Activated naive CD4-positive, alpha-beta T cell treated with anti-CD3 and anti-CD28 coated beads, Interleukin-2, amount 10 ng/mL, durations not matched to agents 7 days and 5 days (primary cell): Measurements from ENCODE around the gene CTNNA3.
"Not testable (repeated sequence)": the region's sequence is repeated elsewhere in the genome, so short reads cannot be mapped to it uniquely, and the experiment has no call there.

Experiments
- CTCF ChIA-PET: fragments of 350-600 bp; sonication (Branson Sonifier 250); formaldehyde crosslinking; loops from one replicate; lab custom pipeline; 2021; ENCODE audit warnings: antibody characterized with exemption; lab: Charles Lee
- DNase-seq: peaks from one replicate; pipeline ENCODE4 v3.0.0-alpha.2; 2020
- H3K27ac Mint-ChIP-seq: one replicate; pipeline ENCODE4 v1.8.0; 2021; ENCODE audit warnings: mild to moderate bottlenecking, moderate library complexity, mixed read lengths
- H3K27me3 Mint-ChIP-seq: one replicate; pipeline ENCODE4 v1.8.0; 2021; ENCODE audit warnings: mild to moderate bottlenecking, mixed read lengths
- H3K36me3 Mint-ChIP-seq: one replicate; pipeline ENCODE4 v1.8.0; 2021; ENCODE audit warnings: mixed read lengths
- H3K4me1 Mint-ChIP-seq: one replicate; pipeline ENCODE4 v1.8.0; 2021; ENCODE audit warnings: mixed read lengths
- H3K4me3 Mint-ChIP-seq: one replicate; pipeline ENCODE4 v1.8.0; 2021; ENCODE audit warnings: mild to moderate bottlenecking, moderate library complexity, mixed read lengths
- H3K9me3 Mint-ChIP-seq: one replicate; pipeline ENCODE4 v1.8.0; 2021; ENCODE audit warnings: mixed read lengths

CTNNA3 gene

DNA sequence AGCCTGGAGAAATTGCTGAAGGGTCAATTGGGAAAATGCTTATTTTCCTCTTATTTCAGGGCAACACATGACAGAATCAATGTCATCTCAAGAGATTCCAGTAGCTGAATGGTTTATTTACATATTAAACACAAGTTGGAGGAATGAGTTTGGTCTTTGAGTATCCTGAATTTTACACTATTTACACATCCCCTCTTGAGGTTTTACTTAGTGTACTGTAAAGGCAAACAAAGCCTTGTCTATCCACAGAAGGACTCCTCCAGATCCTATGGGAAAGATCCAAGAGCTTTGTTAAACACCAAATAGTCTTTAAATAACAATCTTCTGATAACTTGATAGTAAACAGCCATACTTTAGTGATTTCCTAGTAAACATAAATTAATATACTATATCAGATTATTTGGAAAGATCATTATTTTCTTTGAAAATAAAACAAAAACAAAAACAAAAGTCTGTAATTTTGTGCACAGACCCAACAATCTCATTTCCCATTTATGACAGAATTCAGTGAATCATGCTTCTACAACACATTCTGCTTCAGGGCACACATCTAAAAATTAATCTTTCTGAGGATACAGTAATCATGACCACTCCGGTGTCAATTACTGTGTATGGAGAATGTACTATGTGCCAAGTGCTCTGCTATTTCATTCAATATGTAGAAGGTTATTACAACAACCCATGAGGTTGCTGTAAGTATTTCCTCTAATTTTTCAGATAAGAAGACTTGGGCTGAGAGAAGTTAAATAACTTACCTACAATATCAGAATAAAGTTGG, 1345.2 kb downstream of the CTNNA3 start:
- Mint-ChIP-seq H3K27me3 (no peaks in the 10 kb centered on the region), H3K4me3 (no peak overlapping the region), H3K27ac (no peak overlapping the region), H3K4me1 (no peaks in the 10 kb centered on the region), H3K36me3 (no peaks in the 10 kb centered on the region), H3K9me3 (peaks cover 5% of the 10 kb centered on the region)
- DNase-seq, result no peak
- CTCF ChIA-PET, result no interaction called here

DNA sequence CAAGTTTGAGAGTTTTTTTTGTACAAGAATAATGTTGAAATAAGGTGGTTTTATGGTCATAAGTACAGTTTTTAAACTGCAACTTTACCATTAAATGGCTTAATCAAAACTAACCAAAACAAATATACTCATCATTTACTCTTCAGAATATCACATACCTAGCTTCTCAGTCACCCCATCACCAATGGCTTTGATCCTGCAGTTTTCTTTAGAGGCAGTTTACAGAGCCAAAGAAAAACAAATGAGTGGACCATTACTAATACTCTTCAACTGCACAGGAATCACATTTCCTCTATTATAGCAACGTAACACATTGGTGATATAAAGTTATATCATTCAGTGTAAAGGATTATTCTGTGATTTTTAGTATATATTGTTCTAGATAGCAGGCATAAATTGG, 1346.3 kb downstream of the CTNNA3 start:
- Mint-ChIP-seq H3K27ac (no peak overlapping the region), H3K36me3 (no peaks in the 10 kb centered on the region), H3K4me3 (no peak overlapping the region), H3K9me3 (peaks cover 5% of the 10 kb centered on the region), H3K4me1 (no peaks in the 10 kb centered on the region), H3K27me3 (no peaks in the 10 kb centered on the region)
- no peak for DNase-seq
- CTCF ChIA-PET, result no interaction called here

DNA sequence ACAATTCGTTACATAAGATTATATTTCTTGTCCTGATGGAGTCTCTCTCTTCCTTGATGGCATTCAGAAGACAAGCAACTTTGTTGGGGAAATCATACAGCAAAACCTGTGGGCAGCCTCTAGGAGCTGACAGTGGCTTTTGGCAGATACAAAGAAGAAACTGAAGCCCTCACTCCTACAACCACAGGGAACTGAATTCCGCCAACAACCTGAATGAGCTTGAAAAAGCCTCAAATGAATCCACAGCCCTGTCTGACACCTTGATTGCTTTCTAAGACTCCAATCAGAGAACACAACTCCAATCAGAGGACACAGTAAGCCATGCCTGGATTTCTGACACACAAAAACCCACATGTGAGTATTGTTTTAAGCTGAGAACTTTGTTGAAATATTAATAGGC, 1346.9 kb downstream of the CTNNA3 start:
- no peaks in the 10 kb centered on the region for H3K27me3 Mint-ChIP-seq
- H3K4me1 Mint-ChIP-seq, result no peaks in the 10 kb centered on the region
- no peak for DNase-seq
- CTCF ChIA-PET, result no interaction called here
- H3K4me3 Mint-ChIP-seq, result no peak overlapping the region
- H3K36me3 Mint-ChIP-seq, result no peaks in the 10 kb centered on the region
- peaks cover 5% of the 10 kb centered on the region for H3K9me3 Mint-ChIP-seq
- no peak overlapping the region for H3K27ac Mint-ChIP-seq

DNA sequence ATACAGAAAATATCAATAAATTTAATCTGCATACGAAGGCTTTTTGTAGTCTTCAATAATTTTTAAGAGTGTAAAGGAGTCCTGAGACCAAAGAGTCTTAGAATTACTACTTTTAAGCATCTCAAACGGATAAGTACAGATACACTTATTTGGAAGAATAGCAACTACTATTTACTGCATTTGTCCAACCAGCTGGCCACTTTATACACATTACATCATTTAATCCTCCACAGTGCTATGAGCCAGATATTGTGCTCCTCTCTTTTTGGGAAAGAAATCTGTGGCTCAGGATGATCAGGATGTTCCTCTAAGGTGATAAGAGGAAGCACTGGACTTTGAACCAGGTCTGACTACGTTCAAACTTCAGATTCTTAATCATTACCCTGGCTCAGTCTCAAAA, 1358.8 kb downstream of the CTNNA3 start:
- no peaks in the 10 kb centered on the region for H3K4me1 Mint-ChIP-seq
- no peaks in the 10 kb centered on the region for H3K36me3 Mint-ChIP-seq
- CTCF ChIA-PET, result no interaction called here

DNA sequence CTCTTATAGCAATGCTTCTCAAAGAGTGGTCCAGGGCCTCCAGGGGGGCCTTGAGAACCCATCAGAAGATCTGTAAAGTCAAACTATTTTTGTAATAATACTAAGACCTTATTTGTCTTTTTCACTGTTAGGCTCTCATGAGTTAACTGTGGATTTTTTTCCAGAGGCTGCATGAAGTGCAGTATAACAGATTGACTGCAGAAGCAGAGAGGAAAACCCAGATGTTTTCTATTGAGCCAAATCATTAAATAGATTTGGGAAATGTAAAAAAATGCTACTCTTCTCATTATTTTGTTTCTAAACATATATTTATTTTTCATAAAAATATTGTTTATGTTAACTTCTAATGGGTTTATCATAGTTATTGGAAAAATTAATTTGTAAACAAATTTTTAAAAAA, 1359.2 kb downstream of the CTNNA3 start:
- H3K4me1 Mint-ChIP-seq, result no peaks in the 10 kb centered on the region
- CTCF ChIA-PET, result no interaction called here
- H3K27ac Mint-ChIP-seq, result no peak overlapping the region
- no peak overlapping the region for H3K4me3 Mint-ChIP-seq
- no peaks in the 10 kb centered on the region for H3K27me3 Mint-ChIP-seq
- H3K36me3 Mint-ChIP-seq, result no peaks in the 10 kb centered on the region
- peaks cover 13% of the 10 kb centered on the region for H3K9me3 Mint-ChIP-seq
- no peak for DNase-seq

More for the DNA sequence above, 1358.8 kb downstream of the CTNNA3 start:
- no peaks in the 10 kb centered on the region for H3K27me3 Mint-ChIP-seq
- DNase-seq, result no peak
- H3K9me3 Mint-ChIP-seq, result peaks cover 13% of the 10 kb centered on the region
- H3K27ac Mint-ChIP-seq, result no peak overlapping the region
- no peak overlapping the region for H3K4me3 Mint-ChIP-seq

DNA sequence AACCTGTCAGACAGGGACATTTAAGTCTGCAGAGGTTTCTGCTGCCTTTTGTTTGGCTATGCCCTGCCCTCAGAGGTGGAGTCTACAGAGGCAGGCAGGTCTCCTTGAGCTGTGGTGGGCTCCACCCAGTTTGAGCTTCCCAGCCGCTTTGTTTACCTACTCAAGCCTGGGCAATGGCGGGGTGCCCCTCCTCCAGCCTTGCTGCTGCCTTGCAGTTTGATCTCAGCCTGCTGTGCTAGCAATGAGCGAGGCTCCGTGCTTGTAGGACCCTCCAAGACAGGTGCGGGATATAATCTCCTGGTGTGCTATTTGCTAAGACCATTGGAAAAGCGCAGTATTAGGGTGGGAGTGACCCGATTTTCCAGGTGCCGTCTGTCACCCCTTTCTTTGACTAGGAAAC, 1360.2 kb downstream of the CTNNA3 start:
- DNase-seq, H3K36me3 Mint-ChIP-seq: not testable (repeated sequence)

DNA sequence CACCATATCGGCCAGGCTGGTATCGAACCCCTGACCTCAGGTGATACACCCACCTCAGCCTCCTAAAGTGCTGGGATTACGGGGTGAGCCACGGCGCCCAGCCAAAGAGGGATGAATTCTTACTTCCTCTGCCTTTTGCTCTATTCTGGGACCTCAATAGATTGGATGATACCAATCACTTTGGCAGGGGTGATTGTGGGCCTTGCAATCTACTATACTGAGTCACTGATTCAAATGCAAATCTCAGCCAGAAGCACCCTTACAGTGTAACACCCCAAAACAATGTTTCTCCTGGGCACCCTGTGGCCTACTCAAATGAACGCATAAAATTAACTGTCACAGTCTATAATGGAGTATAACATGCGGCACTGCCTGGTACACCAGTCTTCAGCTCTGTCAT, 1366.8 kb downstream of the CTNNA3 start:
- DNase-seq, result no peak
- H3K4me3 Mint-ChIP-seq, result no peak overlapping the region
- H3K27ac Mint-ChIP-seq, result no peak overlapping the region
- H3K27me3 Mint-ChIP-seq, result no peaks in the 10 kb centered on the region
- peaks cover 9% of the 10 kb centered on the region for H3K9me3 Mint-ChIP-seq
- H3K4me1 Mint-ChIP-seq, result no peaks in the 10 kb centered on the region
- no peaks in the 10 kb centered on the region for H3K36me3 Mint-ChIP-seq
- CTCF ChIA-PET, result no interaction called here

More for the DNA sequence above, 1360.2 kb downstream of the CTNNA3 start:
- H3K27me3 Mint-ChIP-seq, H3K4me3 Mint-ChIP-seq, H3K27ac Mint-ChIP-seq, CTCF ChIA-PET, H3K4me1 Mint-ChIP-seq: not testable (repeated sequence)
- peaks cover 14% of the 10 kb centered on the region for H3K9me3 Mint-ChIP-seq

DNA sequence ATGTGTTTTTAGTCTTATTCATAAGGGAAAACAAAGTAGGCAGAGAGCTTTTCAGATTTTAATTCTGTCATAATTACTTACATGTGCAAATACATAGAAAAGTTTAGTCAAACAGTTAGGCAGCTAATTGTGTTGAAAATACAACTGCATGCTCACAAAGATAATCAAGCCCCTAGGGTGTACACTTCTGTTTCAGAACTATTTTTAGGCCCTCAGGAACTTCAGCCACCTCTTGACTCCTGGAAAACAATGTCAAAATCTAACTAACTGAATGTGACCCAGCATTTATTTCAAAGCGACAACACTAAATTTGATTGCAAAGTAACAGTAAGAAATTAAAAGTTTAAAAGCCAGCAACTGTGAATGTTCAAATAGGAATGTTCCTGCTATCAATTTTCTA, 1369.1 kb downstream of the CTNNA3 start:
- Mint-ChIP-seq H3K27me3 (no peaks in the 10 kb centered on the region), H3K27ac (no peak overlapping the region), H3K4me3 (no peak overlapping the region), H3K4me1 (no peaks in the 10 kb centered on the region), H3K36me3 (no peaks in the 10 kb centered on the region), H3K9me3 (peaks cover 6% of the 10 kb centered on the region)
- no peak for DNase-seq
- CTCF ChIA-PET, result no interaction called here

DNA sequence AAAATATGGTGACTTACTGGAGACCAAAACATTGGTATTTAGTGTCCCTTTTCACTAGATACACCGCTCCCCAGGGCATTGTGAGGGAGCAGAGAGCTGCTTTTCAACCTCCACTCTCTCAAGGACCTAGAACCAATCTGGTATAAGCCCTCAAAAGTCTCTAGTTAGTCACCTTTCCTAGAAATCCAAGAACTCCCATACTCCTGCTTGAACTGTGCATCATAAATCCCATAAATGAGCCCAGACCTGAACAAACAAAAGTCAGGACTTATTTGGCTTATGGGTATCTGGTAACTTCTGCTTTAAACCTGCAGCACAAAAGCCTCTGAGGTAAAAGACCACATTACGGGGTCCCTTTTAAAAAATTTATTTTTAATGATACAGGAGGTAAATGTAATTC, 1373.2 kb downstream of the CTNNA3 start:
- Mint-ChIP-seq H3K27ac (no peak overlapping the region), H3K9me3 (peaks cover 2% of the 10 kb centered on the region), H3K4me1 (no peaks in the 10 kb centered on the region), H3K4me3 (no peak overlapping the region), H3K27me3 (no peaks in the 10 kb centered on the region), H3K36me3 (no peaks in the 10 kb centered on the region)
- CTCF ChIA-PET, result no interaction called here
- DNase-seq, result no peak

DNA sequence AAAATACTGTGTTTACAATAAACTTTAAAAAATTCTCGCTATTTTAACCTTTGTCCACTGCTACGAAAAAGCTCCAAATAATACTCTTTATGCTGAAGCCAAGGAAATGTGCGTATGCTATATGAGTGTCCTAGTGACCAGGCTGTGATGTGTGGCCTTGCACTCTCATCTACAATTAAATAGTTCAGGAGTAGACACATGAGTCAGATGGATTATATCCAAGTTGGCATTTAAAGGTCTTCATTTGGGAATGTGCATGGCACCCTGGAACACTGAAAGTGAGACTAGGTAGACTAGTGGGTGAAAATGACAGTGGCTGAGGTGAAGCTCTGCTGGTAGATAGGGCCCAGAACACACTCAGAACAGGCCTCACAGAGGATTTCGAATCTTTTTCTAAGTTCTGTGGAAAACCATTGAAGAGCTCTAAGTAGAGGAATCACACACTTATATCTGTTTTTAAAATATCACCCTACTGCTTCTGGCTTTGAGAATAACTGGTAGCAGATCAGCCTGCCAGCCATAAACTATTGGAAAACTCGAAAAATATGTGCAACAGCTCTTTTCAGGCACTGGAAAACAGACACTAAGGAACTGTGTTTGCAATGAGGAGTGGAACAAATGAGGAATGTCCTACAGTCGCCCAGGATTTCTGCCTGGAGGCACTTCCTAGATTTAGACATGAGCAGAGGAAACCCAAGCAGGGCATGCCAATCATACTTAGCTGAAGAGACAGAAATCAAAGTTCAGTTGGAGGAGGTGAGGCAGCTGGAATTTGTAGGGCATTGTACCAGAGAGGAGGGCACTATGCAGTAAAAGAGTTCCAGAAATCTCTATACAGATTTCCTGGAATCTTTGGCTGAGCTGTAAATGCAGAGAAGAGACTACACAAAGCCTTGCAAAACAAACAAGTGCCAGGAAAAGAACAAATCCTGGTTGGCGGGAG, 1374.0 kb downstream of the CTNNA3 start:
- no peaks in the 10 kb centered on the region for H3K27me3 Mint-ChIP-seq
- no peaks in the 10 kb centered on the region for H3K36me3 Mint-ChIP-seq
- peaks cover 2% of the 10 kb centered on the region for H3K9me3 Mint-ChIP-seq
- H3K4me3 Mint-ChIP-seq, result no peak overlapping the region
- no peak overlapping the region for H3K27ac Mint-ChIP-seq
- H3K4me1 Mint-ChIP-seq, result no peaks in the 10 kb centered on the region
- CTCF ChIA-PET, result no interaction called here
- DNase-seq, result no peak

DNA sequence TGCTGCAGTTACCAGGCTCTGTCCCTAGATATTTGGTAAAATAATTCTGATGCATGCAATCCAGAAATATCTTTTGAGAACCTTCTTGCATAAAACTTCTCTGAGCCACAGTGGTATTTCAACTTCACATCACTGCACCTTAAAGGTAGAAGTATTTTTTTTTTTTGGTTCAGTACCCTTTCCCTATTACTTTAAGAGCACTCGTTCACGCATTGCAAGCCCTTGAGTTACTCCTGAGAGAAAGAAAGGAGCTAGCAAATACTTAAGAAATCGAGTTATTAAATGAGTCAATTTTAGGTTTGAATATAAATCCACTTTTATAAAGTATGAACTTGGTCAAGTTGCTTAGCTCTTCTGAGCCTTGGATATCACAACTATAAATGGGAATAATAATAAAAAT, 1377.2 kb downstream of the CTNNA3 start:
- CTCF ChIA-PET, result no interaction called here
- H3K4me1 Mint-ChIP-seq, result no peaks in the 10 kb centered on the region

DNA sequence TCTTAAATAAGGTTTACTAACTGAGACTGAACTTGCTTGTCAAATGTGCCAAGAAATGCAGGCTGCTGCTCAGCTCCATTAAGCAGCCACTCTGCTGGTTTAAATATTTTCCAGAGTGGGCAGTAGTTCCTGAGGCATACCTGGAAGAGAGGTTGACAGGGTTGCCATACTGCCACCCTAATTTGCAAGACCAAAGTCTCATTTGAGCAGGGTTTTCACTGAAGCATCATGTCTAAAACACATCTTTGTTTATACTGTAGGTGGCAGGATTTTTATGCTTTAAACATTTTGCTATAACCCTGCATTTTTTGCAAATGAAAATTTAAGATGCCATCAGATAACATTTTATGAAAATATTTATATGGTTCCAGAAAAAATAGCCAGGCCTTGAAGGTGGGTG, 1388.2 kb downstream of the CTNNA3 start:
- Mint-ChIP-seq H3K4me3 (no peak overlapping the region), H3K27me3 (no peaks in the 10 kb centered on the region), H3K4me1 (no peaks in the 10 kb centered on the region), H3K9me3 (peaks cover 2% of the 10 kb centered on the region), H3K27ac (no peak overlapping the region), H3K36me3 (no peaks in the 10 kb centered on the region)
- CTCF ChIA-PET, result no interaction called here
- no peak for DNase-seq

More for the DNA sequence above, 1377.2 kb downstream of the CTNNA3 start:
- no peak for DNase-seq
- Mint-ChIP-seq H3K4me3 (no peak overlapping the region), H3K36me3 (no peaks in the 10 kb centered on the region), H3K27ac (no peak overlapping the region), H3K9me3 (peaks cover 2% of the 10 kb centered on the region), H3K27me3 (no peaks in the 10 kb centered on the region)

DNA sequence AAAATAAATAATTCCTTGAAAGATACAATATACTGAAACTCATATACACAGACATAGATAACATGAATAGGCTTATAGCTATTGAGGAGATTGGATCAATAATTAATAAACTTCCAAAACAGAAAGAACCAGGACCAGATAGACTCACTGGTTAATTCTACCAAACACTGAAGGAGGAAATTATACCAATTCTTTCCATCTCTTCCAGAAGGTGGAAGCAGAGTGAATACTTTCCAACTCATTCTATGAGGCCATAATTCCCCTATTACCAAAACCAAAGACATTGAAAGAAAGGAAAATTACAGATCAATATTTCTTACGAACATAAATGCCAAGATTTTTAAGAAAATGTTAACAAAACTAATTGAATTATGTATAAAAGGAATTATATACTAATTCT, 1394.9 kb downstream of the CTNNA3 start:
- Mint-ChIP-seq H3K27ac (no peak overlapping the region), H3K36me3 (no peaks in the 10 kb centered on the region), H3K9me3 (no peaks in the 10 kb centered on the region), H3K27me3 (no peaks in the 10 kb centered on the region), H3K4me3 (no peak overlapping the region), H3K4me1 (no peaks in the 10 kb centered on the region)
- CTCF ChIA-PET, result no interaction called here
- no peak for DNase-seq

DNA sequence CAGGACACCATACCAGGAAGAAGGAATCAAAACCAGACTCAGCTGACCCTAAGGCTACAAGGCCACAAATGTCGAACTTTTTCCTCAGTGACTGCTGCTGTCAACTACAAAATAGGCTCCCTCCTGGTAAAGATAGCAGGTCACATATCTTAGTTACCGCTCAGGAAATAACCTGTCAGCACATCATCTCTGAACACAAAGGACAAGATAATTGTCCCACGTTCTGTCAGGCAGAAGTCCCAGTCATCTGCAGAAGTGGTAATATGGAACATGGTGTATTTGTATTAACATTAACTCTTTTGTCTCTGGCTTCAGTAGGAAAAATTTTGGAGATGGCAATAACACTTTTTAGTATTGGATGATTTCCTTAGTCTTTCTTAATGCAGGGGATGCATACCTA, 1400.4 kb downstream of the CTNNA3 start:
- H3K27ac Mint-ChIP-seq, result no peak overlapping the region
- CTCF ChIA-PET, result no interaction called here
- no peaks in the 10 kb centered on the region for H3K36me3 Mint-ChIP-seq
- no peak overlapping the region for H3K4me3 Mint-ChIP-seq
- no peaks in the 10 kb centered on the region for H3K27me3 Mint-ChIP-seq
- no peaks in the 10 kb centered on the region for H3K9me3 Mint-ChIP-seq
- H3K4me1 Mint-ChIP-seq, result no peaks in the 10 kb centered on the region
- no peak for DNase-seq

DNA sequence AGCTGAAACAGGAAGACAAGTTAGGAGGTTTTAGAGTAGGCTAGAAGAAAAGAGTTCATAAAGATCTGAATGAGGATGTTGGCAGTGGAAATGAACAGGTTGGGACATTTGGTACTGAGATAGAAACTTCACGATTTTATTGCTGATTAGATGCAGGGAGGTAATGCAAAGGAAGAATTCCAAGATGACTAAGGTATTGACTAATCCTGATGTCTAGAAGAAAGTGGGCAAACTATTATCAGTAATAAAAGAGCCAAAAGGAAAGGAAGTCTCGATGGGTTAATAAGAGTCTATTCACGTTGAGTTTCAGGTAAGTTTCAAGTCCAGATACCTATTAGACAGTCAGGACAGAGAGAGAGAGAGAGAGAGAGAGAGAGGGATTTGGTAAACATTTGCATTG, 1401.5 kb downstream of the CTNNA3 start:
- no peak overlapping the region for H3K27ac Mint-ChIP-seq
- DNase-seq, result no peak

More for the DNA sequence above, 1401.5 kb downstream of the CTNNA3 start:
- CTCF ChIA-PET, result no interaction called here
- H3K27me3 Mint-ChIP-seq, result no peaks in the 10 kb centered on the region
- H3K4me3 Mint-ChIP-seq, result no peak overlapping the region
- H3K9me3 Mint-ChIP-seq, result no peaks in the 10 kb centered on the region
- no peaks in the 10 kb centered on the region for H3K4me1 Mint-ChIP-seq
- no peaks in the 10 kb centered on the region for H3K36me3 Mint-ChIP-seq
